Epithelial cell of proximal tubule (primary cell): ENCODE results near the gene FOXO4. TPM values are rescaled to one million over a fixed set of nuclear protein-coding genes. Genes with fewer than 3 reads are reported as not detected.

Source experiments
- DNase-seq: peaks from one replicate; pipeline ENCODE4 v3.0.0-alpha.2; 2011; ENCODE audit warnings: low read depth
- H3K4me3 ChIP-seq: 2 replicates; pipeline ENCODE4 v1.5.1; 2011; ENCODE audit warnings: low read depth, mild to moderate bottlenecking, low read length
- CTCF ChIP-seq: conservative IDR thresholded peaks from 2 replicates; pipeline ENCODE4 v1.5.1; 2012; ENCODE audit warnings: low read depth, mild to moderate bottlenecking, low read length
- total RNA-seq: library from RNA; depleted of rRNA; stranded (reverse); fragments of >200 nt; gene quantifications from 2 replicates; pipeline ENCODE4 v1.2.3, GENCODE V29; 2015

Gene FOXO4
- total RNA-seq, 1 donor from 2014 or later = 4.7 TPM

DNA sequence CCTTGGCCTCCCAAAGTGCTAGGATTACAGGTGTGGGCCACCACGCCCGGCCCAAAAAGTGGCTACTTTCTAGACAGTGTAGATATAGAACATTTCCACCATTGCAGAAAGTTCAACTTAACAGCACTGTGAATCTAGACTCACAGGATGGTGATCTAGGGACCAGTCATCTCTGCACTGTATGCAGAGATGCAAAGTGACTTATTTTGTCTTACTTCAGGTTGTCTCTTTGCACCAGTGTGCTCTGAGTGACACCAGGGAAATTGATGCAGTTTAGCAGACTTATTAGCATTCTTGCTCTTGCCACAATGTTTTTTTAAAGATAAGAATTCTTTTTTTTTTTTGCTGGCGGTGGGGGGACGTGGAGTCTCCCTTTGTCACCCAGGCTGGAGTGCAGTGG, 12.8 kb upstream of the FOXO4 start:
- H3K4me3 ChIP-seq = no peak overlapping the region
- no peak for TF ChIP-seq CTCF
- DNase-seq = no peak

- no peak for TF ChIP-seq CTCF
- DNase-seq = no peak
- H3K4me3 ChIP-seq = no peak overlapping the region
Observed at GRCh38 chrX:71085900-71086299, 9.8 kb upstream of the FOXO4 start.

GRCh38 chrX:71091263-71091662, 4.4 kb upstream of the FOXO4 start:
- DNase-seq = no peak
- no peak for TF ChIP-seq CTCF
- no peak overlapping the region for H3K4me3 ChIP-seq

- DNase-seq = no peak
- no peak for TF ChIP-seq CTCF
- H3K4me3 ChIP-seq = peak overlapping the region; percentile 69
Observed at GRCh38 chrX:71095033-71095432, 618 bp upstream of the FOXO4 start.

DNA sequence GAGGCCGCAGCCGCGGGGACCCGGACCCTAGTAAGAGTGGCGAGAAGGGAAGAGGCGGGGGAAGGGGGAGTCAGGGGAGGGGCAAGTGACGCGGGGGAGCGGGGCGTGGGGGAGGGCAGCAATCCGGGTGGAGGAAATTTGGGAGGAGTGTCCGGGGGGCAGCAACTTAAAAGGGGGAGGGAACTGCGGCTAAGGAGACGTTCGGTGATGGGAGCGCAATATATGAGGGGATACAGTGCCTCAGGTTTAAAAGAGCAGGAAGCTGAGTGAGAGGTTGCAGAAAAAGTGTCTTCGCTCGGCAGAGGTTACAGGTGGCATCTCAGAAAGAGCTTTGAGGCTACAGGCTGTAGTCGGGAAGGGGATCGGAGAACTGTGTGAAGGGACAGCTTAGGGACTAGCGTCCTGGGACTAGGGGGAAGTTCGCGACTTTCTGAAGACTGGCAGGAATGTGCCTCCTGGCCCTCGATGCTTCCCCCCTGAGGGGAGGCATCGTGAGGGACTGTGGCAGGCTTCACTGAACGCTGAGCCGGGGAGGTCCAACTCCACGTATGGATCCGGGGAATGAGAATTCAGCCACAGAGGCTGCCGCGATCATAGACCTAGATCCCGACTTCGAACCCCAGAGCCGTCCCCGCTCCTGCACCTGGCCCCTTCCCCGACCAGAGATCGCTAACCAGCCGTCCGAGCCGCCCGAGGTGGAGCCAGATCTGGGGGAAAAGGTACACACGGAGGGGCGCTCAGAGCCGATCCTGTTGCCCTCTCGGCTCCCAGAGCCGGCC, 519 bp downstream of the FOXO4 start:
- H3K4me3 ChIP-seq = peak overlapping the region; percentile 69
- no peak for TF ChIP-seq CTCF
- DNase-seq = no peak

DNA sequence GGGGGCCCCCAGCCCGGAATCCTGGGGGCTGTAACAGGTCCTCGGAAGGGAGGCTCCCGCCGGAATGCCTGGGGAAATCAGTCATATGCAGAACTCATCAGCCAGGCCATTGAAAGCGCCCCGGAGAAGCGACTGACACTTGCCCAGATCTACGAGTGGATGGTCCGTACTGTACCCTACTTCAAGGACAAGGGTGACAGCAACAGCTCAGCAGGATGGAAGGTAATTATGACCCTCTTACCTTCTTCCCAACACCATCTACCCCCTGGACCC, 1.0 kb downstream of the FOXO4 start:
- no peak for TF ChIP-seq CTCF
- no peak for DNase-seq
- peak overlapping the region; percentile 69 for H3K4me3 ChIP-seq

DNA sequence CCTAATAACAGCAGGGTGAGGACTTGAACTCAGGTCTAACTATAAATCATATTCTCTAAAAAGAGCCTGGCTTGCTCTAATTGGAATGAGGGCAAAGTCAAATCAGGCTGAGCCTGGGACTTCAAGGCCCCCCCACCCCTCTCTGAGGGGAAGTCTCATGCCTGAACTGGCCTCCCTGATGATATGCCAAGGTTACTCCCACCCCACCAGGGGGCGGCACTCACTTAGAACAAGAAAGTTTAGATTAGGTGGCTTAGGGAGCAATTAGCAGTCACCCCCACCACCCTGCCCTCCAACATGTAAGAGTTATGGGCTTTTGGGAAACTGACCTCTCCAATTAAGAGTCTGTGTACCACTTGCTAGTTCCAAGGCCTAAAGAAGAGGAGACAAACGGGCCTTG, 2.7 kb downstream of the FOXO4 start:
- no peak overlapping the region for H3K4me3 ChIP-seq
- DNase-seq = no peak
- peak; percentile 58 for TF ChIP-seq CTCF
